Smooth muscle cell (in vitro differentiated cells): Measurements from ENCODE around the gene FBXO46. TPM values are rescaled to one million over a fixed set of nuclear protein-coding genes. Genes with fewer than 3 reads are reported as not detected.
A peak's percentile ranks its signal among the peaks of the same experiment; 100 is the strongest.

Source experiments
- DNase-seq: peaks from one replicate; lab custom pipeline; 2025; ENCODE audit not compliant: unreplicated experiment; lab: John Stamatoyannopoulos, UW
- H2AFZ ChIP-seq: fragments of 200-600 bp; sonication (generic); 2 replicates; pipeline ENCODE4 v1.6.0; 2016; ENCODE audit warnings: antibody characterized with exemption, low read depth, mild to moderate bottlenecking
- H3F3A ChIP-seq: fragments of 200-600 bp; sonication (generic); 2 replicates; pipeline ENCODE4 v1.6.0; 2017; ENCODE audit warnings: antibody characterized with exemption, low read depth
- H3K27ac ChIP-seq: fragments of 200-600 bp; sonication (generic); 2 replicates; pipeline ENCODE4 v1.5.1; 2016; ENCODE audit warnings: low read depth, mild to moderate bottlenecking
- H3K27me3 ChIP-seq: fragments of 200-600 bp; sonication (generic); 2 replicates; pipeline ENCODE4 v1.6.1; 2016; ENCODE audit warnings: low read depth, mild to moderate bottlenecking
- H3K36me3 ChIP-seq: fragments of 200-600 bp; sonication (generic); 2 replicates; pipeline ENCODE4 v1.5.1; 2016; ENCODE audit warnings: low read depth
- H3K4me1 ChIP-seq: fragments of 200-600 bp; sonication (generic); 2 replicates; pipeline ENCODE4 v1.5.1; 2016; ENCODE audit warnings: low read depth
- H3K4me2 ChIP-seq: fragments of 200-600 bp; sonication (generic); 2 replicates; pipeline ENCODE4 v1.6.0; 2016; ENCODE audit warnings: mild to moderate bottlenecking
- H3K4me3 ChIP-seq: fragments of 200-600 bp; sonication (generic); 2 replicates; pipeline ENCODE4 v1.5.1; 2016; ENCODE audit warnings: mild to moderate bottlenecking
- H3K79me2 ChIP-seq: fragments of 200-600 bp; sonication (generic); 2 replicates; pipeline ENCODE4 v1.6.0; 2016; ENCODE audit warnings: low read depth, mild to moderate bottlenecking
- H3K9ac ChIP-seq: fragments of 200-600 bp; sonication (generic); 2 replicates; pipeline ENCODE4 v1.6.0; 2016; ENCODE audit warnings: low read depth
- H3K9me3 ChIP-seq: fragments of 200-600 bp; sonication (generic); replicated peaks from 2 replicates; pipeline ENCODE4 v1.5.1; 2016; ENCODE audit warnings: low read depth
- H4K20me1 ChIP-seq: fragments of 200-600 bp; sonication (generic); 2 replicates; pipeline ENCODE4 v1.6.0; 2016; ENCODE audit warnings: low read depth
- CTCF ChIP-seq: fragments of 200-600 bp; sonication (generic); IDR thresholded peaks from 2 replicates; pipeline ENCODE4 v1.5.1; 2017; ENCODE audit warnings: borderline replicate concordance, mild to moderate bottlenecking, antibody characterized with exemption; ENCODE audit not compliant: insufficient read depth, poor library complexity, severe bottlenecking
- WGBS: methylation state at CpG from one replicate; pipeline ENCODE4 v1.1.7; 2016; ENCODE audit warnings: low lambda C conversion rate; 5-methylcytosine and 5-hydroxymethylcytosine counted together
- polyA plus RNA-seq: library from polyadenylated mRNA; unstranded; fragments of >200 nt; fragmentation: Nextera tagmentation; extraction: Ambion mirVana; gene quantifications from 2 replicates; pipeline ENCODE4 v1.2.1, GENCODE V29; 2016
- total RNA-seq: library from RNA; depleted of rRNA; stranded (reverse); fragments of >200 nt; gene quantifications from 2 replicates; pipeline ENCODE4 v1.2.3, GENCODE V29; 2014

Gene FBXO46
- total and polyA plus RNA-seq, 2 experiments from 2014 or later, result 7.2 to 7.9 TPM

- no peak overlapping the region for H3K4me2 ChIP-seq
- no peaks in the 10 kb centered on the region for H3F3A ChIP-seq
- 89% methylated on average over 7 of the region's 7 CpGs for whole genome bisulfite sequencing
- no peak overlapping the region for H3K4me3 ChIP-seq
- H2AFZ ChIP-seq, result no peak overlapping the region
- H3K27ac ChIP-seq, result no peak overlapping the region
- H3K36me3 ChIP-seq, result no peaks in the 10 kb centered on the region
- no peaks in the 10 kb centered on the region for H3K9me3 ChIP-seq
- H4K20me1 ChIP-seq, result no peaks in the 10 kb centered on the region
- no peak for TF ChIP-seq CTCF
- no peaks in the 10 kb centered on the region for H3K27me3 ChIP-seq
- H3K4me1 ChIP-seq, result no peaks in the 10 kb centered on the region
- H3K9ac ChIP-seq, result no peak overlapping the region
- no peaks in the 10 kb centered on the region for H3K79me2 ChIP-seq
- DNase-seq, result no peak
Observed at GRCh38 chr19:45701676-45702075, 29.0 kb downstream of the FBXO46 start.

GRCh38 chr19:45693106-45693788, 37.4 kb downstream of the FBXO46 start:
- Histone ChIP-seq H2AFZ (peak overlapping the region; percentile 8), H4K20me1 (no peaks in the 10 kb centered on the region), H3K36me3 (no peaks in the 10 kb centered on the region), H3K4me3 (peak overlapping the region; percentile 68), H3K4me2 (peak overlapping the region; percentile 90), H3K27ac (peak overlapping the region; percentile 95), H3K4me1 (peaks cover 6% of the 10 kb centered on the region), H3K27me3 (no peaks in the 10 kb centered on the region), H3K9ac (peak overlapping the region; percentile 94), H3F3A (no peaks in the 10 kb centered on the region), H3K79me2 (peaks cover 27% of the 10 kb centered on the region), H3K9me3 (no peaks in the 10 kb centered on the region)
- peak; percentile 97 for TF ChIP-seq CTCF
- WGBS, result 1% methylated on average over 22 of the region's 22 CpGs
- peak; percentile 51 for DNase-seq

GRCh38 chr19:45692187-45693105, 38.2 kb downstream of the FBXO46 start, which contains the start of gene QPCTL:
TSS of gene QPCTL (plus strand) at chr19:45692666. CDS start at chr19:45692704, 38 bp downstream.
- H2AFZ ChIP-seq, result peak within 1 kb of the TSS; percentile 40
- no peaks in the 10 kb centered on the region for H3K9me3 ChIP-seq
- peak; percentile 98 for DNase-seq
- peaks cover 2% of the 10 kb centered on the region for H3F3A ChIP-seq
- no peaks in the 10 kb centered on the region for H4K20me1 ChIP-seq
- H3K9ac ChIP-seq, result peak within 1 kb of the TSS; percentile 94
- no peak for TF ChIP-seq CTCF
- H3K36me3 ChIP-seq, result no peaks in the 10 kb centered on the region
- peak within 1 kb of the TSS; percentile 68 for H3K4me3 ChIP-seq
- no peaks in the 10 kb centered on the region for H3K27me3 ChIP-seq
- H3K4me2 ChIP-seq, result peak within 1 kb of the TSS; percentile 90
- peaks cover 6% of the 10 kb centered on the region for H3K4me1 ChIP-seq
- WGBS, result under 1% methylated on average over 67 of the region's 70 CpGs
- H3K27ac ChIP-seq, result peak within 1 kb of the TSS; percentile 95
- H3K79me2 ChIP-seq, result peaks cover 27% of the 10 kb centered on the region
